Stimulated activated CD4-positive, alpha-beta T cell treated with anti-CD3 and anti-CD28 coated beads, Interleukin-1b, Interleukin-23, amount 100 ng/mL, for 4 hours (primary cell): Measurements from ENCODE around the gene TSSC4.

Experiments used
- DNase-seq, 2 donors: peaks; one replicate each; pipeline ENCODE4 v3.0.0-alpha.2; 2020; ENCODE audit warnings: low read depth in 2 of 2

Gene TSSC4

DNA sequence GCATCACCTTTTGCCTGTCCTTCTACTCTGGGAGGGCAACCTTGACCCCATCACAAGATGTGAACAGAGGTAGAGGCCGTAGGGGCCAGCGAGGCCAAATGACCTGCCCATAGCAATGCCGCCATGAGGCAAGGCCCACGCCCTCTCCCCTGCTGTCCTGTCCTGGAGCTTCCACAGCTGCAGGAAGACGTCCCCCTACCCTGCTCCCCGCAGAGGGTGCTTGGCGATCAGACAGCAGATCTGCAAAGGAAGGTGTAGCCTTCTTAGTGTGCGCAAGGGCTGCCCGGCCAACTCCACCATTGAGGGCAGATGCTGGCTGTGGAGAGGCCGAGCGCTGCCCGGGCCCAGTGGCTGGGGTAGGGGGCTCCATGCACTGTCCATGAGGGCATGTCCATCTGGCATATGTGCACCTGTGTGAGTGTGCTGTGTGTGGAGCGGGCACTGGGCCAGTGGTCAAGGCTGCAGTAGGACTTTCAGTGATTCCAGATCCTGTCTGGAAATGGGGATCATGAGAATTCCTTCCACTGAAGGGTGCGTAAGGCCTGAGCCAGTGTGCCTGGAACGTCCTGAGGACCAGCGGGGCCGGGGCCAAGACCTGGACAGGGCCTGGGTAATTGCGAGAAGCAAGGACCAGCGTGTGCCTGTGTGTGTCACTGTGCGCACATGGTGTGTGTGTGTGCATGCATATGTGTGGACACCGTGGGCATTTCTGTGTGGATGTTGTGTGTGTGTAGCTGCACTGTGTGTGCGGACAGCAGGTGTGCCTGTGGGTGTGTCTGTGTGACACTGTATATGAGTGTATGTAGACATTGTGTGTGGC lies 32.8 kb downstream of the TSSC4 start:
- no peak for DNase-seq

DNA sequence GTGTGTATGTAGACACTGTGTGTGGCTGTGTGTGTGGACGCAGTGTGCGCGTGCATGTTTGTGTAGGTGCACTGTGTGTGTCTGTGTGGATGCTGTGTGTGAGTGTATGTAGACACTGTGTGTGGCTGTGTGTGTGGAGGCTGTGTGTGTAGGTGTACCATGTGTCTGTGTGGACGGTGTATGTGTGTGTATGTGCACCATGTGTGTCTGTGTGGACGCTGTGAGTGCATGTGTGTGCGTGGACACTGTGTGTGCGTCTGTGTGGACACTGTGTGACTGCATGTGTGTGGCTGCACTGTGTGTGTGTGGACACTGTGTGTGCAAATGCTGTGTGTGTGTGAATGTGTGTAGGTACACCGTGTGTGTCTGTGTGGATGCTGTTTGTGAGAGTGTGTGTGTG lies 33.5 kb downstream of the TSSC4 start:
- DNase-seq: no peak

DNA sequence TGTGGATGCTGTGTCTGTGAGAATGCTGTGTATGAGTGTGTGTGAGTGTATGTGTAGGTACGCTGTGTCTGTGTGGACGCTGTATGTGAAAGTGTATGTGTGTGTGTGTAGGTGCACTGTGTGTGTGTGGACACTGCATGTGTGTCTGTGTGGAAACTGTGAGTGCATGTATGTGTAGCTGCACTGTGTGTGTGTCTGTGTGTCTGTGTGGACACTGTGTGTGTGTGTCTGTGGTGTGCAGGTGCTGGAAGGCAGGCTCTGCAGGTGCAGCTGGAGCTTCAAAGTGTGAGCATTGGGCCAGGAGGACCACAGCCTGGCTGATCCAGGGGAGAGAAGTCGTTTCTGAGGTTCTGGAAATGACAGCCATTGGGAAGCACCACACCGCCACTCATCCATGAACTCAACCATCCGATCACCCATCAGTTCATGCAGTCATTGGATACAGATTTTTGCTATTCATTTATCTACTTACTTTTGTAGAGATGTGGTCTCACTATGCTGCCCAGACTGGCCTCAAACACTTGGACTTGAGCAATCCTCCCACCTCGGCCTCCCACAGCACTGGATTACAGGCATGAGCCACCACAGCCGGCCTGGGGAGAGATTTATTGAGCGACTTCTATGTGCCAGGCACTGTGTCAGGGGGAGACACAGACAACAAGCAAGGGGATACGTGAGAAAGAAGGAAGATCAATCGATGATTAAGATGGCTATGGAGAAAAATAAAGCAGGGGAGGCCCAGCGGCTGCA lies 34.1 kb downstream of the TSSC4 start:
- no peak for DNase-seq

DNA sequence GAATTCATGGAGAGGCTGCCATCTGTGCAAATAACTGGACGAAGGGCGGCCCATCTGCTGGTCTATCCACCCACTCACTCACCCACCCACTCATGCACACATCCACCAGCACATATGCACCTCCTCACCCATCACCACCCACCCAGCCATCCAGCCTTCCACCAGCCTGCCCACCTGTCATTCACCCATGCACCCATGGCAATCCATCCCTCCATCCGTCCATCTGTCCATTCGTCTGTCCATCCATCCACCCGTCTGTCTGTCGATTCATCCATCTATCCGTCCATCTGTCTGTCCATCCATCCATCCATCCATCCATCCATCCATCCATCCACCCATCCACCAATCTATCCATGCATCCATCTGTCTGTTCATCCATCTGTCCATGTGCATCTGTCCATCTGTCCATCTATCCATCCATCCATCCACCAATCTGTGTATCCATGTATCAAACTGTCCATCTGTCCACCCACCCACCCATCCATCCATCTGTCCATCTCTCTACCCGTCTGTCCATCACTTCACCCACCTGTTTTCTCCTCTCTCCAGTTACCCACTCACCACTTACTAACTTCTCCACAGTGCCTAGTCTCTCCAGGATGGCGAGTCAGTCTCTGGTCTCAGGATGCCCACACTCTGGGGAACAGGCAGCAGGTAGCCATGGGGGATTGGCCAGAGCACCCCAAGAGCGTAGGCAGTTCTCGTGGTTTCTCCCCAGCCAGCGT lies 34.9 kb downstream of the TSSC4 start:
- no peak for DNase-seq

DNA sequence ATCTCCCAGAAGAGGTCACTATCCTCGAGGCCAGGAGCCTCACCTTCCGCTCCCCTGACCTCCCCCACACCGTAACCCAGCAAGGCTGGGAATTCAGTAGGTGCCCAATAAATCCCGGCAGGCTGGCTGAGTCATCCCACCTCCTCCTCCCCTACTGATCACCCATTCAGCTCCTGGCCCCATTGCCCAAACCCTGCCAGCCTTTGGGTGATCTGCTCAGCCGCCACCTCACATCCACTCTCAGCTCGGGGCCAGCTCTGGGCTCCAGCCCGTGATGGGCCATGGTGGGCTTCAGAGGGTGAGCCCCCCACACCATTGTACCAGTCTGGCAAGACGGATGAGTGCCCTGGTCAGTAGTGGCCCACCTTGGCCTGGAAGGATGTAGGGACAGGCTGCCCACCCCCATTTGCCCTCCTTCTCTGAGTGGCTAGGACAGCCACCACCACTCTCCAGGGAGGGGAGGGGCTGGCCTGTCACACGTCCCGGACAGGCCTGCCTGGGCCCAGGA lies 35.5 kb downstream of the TSSC4 start:
- DNase-seq: no peak

DNA sequence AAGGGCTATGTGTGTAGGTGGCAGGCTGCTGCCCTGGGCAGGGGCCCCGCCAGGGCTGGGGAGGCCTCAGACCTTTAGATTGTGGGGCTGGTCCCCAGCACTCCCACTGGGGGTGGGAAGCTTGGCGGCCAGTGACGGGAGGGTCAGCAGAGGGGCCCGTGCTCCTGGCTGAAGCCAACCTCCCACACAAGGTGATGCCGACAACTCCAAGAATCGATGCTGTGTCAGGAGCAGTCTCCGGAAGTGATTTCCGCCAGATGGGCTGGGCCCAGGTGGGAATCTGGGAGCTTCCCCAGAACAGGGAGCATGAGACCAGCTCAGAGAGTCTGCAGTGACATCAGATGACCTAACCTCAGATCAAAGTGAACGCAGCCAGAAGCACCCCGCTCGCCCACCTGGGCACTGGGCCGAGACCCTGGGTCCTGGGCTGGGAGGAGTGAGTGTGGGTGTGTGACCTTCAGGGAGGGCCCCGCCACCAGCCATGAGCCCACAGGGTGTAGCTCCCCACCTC lies 36.0 kb downstream of the TSSC4 start:
- DNase-seq: no peak

DNA sequence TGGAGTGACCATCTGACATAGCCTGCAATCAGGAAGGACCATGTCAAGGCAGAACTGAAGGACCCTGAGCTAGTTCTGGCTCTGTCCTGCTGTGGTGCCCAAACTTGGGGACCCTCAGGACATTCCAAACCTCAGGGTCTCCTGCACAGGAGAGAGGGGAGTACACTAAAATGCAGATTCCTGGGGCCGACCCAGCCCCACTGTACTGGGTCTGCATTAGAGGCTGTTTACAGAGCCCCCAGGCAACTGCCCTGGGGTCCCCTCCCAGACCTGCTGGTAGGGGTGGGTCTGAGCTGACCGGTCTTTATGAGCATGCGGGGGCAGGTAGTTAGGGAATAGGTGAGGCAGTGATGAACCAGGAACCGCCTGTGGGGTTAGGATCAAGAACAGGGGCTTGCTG lies 37.0 kb downstream of the TSSC4 start:
- DNase-seq: no peak

DNA sequence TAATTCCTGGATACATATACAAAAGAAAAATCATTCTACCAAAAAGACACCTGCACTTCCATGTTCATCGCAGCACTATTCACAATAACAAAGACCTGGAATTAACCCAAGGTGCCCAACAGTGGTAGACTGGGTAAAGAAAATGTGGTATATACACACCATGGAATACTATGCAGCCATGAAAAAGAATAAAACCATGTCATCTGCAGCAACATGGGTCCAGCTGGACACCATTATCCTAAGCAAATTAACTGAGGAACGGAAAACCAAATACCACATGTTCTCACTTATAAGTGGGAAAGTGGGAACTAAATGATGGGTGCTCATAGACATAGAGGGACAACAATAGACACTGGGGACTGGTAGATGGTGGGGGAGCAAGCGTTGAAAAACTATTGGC lies 39.3 kb downstream of the TSSC4 start:
- no peak for DNase-seq

DNA sequence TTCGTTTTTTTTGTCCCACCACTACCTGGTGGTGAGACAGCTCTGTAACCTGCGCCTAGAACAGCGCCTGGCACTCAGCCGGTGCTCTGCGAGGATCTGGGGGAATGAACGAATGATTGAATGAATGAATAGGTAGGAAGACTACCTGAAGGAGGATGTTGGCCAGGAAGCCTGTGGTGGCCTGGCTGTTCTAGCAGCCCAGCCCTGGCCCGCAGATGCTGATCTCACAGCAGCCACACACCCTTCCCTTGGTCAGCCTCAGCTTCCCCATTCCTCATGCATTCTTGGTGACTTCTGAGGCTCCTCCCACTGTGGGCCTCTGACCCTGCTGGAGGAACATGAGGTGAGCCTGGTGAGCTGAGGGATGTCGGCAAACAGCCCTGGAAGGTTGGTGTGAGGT lies 40.1 kb downstream of the TSSC4 start:
- DNase-seq: no peak

DNA sequence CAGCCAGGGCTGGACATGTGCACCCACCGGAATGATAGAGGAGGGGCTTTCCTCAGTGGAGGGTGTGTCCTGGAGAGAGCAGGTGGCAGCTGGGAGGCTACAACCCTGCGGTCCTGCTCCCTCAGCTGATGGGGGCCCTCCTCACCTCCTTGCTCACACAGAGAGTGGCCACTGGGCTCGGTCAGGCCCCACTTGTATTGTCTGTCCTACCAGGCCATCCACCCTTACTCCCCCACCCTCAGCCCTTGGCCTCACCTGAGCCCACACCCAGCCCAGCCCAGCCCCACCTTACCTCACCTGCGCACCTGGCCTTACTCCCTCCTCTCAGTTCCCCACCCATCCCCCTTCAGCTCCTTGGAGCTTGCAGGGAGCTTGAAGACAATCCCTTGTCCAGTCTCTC lies 40.6 kb downstream of the TSSC4 start:
- no peak for DNase-seq

DNA sequence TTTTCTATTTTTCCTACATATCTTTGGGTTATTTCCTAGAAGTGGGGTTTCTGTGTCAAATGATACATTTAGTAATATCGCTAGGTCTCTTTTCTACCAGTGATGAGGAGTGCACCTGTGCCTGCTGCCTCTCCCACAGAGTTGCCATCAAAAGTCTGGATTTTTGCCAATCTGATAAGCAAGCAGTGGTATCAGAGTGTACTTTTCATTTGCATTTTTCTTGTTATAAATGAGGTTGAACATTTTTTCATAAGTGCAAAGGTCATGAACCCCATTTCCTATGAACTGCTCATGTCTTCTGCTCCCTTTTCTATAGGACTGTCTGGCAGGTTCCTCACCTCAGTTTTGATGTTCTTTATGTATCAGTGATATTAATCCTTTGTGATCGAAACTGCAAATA lies 42.0 kb downstream of the TSSC4 start:
- no peak for DNase-seq

DNA sequence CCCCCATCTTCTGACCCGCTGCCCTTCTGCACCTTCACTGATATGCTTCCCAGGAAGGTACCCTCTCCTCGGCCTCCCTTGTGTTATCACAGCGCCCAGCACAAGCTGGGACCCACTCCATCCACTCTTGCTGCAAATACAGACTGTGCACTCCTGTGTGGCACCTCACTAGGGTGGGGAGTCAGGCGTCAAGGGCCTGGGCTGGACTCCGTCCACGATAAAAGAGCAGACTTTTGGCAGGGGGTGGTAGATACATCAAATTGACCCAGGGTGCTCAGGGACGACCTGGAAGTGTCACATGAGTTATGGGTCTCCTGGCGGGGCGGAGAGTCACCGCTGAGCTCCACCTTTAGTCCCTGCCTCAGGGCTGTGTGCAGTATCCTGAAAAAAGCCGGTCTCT lies 42.9 kb downstream of the TSSC4 start:
- DNase-seq: no peak

DNA sequence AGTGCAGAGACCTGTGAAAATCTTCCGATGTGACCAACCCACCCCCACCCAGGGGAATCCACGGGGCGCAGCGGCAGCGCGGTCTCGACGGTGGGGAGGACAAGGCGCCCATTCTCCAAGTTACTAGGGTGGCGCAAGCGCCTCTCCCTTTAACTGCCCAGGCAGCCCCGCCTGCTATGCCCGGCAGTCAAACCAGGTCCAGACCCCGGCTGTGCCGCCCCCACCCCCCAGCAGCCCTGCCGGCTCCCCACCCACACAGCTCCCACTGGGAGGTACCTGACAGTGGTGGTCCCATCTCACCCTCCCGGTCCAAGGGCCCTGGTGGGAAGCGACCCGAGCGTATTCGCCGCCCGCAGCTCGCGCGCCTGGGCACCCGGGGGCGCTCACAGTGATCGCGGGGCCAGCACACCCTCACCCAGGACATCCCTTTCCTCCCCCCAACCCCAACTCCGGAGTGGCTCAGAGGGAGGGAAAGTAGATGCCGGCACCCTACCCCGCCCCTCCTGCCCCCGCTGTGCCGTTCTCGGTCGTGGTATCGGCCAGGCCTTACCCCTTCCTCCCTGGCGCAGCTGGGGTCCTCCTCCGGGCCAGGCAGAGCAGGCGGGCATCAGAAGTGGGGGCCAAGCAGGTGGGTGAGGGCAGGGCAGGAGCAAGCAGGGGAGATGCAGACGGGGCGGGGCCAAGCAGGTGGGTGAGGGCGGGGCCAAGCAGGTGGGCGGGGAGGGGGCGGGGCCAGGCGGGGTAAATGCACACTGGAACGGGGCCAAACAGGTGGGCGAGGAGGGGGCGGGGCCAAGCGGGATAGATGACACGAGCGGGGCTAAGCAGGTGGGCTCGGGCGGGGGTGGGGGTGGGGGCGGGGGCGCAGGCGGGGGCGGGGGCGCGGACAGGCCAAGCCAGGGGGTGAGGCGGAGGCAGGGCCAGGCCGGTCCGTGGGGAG lies 43.6 kb downstream of the TSSC4 start, which contains the start of gene TRPM5:
TSS of gene TRPM5 (minus strand) at position 634 of the 940 bp plus-strand sequence. CDS start 21,478 bp downstream, outside the sequence.
- peak; percentile 78 to 85 for DNase-seq

DNA sequence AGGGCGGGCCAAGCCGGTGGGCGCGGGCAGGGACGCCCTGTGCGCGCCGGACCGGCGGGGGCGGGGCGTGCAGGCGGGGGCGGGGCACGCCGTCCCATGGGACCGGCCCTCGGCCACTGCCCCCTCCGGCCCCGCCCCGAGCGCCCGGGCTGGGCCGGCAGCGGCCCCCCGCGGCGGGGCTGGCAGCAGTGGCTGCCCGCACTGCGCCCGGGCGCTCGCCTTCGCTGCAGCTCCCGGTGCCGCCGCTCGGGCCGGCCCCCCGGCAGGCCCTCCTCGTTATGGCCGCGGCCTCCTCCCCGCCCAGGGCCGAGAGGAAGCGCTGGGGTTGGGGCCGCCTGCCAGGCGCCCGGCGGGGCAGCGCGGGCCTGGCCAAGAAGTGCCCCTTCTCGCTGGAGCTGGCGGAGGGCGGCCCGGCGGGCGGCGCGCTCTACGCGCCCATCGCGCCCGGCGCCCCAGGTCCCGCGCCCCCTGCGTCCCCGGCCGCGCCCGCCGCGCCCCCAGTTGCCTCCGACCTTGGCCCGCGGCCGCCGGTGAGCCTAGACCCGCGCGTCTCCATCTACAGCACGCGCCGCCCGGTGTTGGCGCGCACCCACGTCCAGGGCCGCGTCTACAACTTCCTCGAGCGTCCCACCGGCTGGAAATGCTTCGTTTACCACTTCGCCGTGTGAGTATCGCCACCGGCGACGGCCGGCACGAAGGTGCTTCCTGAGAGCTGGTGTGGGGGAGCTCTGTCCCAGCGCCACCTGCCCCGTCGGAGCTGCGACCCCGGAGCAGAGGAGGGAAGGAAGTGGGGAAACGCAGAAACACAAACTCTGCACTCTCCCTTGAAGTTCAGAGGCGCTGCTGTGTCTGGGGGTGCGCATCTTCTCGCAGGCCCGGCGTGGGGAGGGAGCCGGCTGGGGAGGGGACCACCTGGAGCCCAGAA lies 44.5 kb downstream of the TSSC4 start, which contains the start of gene KCNQ1:
TSS of gene KCNQ1 (plus strand) at position 188 of the 925 bp plus-strand sequence. CDS start at position 279, 91 bp downstream.
- peak in 1 of 2 donors; percentile 22 for DNase-seq

DNA sequence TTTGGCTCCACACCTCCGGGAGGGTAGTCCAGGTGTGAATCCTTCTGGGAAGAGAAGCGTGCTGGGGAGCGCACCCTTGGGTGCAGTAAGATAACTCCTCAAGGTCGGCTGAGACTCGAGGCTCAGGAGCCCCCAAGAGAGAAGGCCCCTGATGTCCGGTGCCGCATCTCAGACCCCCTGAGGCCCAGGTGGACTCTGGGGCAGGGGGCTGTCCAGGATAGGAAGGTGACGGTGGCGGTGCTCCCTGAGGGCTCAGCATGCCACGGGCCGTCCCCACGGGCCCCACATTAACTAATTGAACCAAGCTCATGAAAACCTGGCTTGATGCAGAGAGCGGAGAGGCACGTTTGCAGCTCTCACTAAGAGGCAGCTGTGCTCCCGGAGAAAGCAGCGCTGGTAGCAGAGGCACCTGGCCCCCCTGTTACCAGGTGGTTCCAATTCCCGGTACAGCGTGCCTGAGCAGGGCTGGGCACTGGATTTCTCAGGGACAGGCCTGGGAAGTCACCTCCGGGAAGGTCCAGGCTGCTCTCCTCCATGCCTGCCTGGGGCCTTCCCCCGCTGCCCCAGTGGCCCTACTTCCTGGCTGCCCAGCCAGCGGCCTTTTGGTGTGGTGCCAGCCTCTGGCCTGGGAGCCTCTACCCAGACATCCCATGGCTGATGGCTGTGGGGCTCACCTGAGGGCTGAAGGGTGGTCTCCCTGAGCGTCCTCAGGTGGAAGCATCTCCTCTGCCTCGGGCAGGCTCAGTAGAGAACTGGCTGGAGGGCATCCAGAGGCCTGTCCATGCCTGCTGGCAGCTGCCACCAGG lies 45.4 kb downstream of the TSSC4 start:
- DNase-seq: no peak

DNA sequence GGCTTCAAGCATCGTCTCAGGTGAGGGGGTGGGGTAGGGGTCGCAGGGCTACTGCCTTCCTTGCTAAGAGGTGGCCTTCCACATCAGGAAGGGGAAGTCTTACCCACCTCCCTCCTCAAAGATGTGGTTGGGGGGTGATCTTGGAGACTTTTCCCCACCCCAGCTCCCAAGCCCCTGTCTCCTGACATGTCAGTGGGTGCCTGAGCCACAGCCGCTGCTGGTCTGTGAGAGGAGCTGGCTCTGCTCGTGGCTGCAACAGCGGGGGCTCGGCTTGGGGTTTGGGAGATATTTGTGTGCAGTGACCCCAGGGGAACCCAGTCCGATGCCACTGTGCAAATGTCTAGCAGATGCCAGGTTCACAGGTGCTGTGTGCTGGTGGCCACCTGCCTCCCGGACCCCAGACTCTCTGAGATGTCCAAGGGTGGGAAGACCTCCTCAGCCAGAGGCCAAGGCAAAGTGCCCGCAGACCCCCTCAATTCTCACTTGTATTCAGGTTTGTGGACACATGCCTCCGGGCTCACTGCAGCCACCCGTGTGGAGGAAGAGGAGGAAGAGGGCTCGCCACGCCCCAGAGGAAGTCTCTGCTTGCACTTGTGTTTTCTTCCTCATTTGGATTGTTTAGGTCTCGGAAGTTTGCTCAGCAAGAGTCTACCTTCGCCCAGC lies 46.2 kb downstream of the TSSC4 start:
- no peak for DNase-seq

DNA sequence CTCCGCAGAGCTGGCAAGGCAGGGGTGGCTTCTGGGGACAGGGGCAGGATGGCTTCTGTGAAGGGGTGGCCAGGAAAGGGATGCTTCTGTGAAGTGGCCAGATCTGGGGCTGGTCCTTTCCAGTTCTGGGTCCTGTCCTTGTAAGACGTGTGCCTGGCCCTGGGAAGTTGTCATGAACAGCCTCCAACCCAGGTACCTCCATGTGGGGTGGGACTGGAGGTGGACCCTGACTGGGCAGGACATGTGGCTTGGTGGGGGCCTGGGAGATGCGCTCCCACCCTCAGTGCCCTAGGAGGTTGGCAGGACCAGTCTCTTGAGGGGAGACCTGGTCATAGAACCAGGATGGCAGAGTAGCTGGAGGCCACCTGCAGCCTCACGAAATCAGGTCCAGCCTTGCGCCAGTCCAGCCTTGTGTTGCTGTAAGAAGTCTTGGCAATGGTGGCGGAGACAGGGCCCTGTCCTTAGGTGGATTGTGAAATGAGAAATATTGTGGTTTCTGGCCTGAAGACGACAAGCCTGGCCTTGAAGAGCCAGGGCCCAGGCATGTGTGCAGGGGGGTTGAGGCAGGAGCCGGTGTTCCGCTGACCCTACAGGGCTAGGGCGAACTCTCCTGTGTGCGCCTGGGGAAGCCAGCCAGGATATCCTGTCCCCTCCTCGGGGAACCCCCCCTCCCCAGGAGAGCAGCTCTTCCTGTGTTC lies 46.9 kb downstream of the TSSC4 start:
- DNase-seq: no peak
